Mammary epithelial cell (primary cell): ENCODE data around the gene ZMYM2.

ENCODE experiments used
- CTCF ChIP-seq, 2 donors: IDR thresholded peaks in 1 of 2; conservative IDR thresholded peaks in 1 of 2; 2 replicates each; pipeline ENCODE4 v1.5.1; 2011 to 2012; ENCODE audit warnings: inconsistent platforms in 2 of 2, low read length in 2 of 2, mild to moderate bottlenecking in 2 of 2, control low read depth in 1 of 2, low read depth in 1 of 2; ENCODE audit not compliant: insufficient read depth in 1 of 2; ENCODE audit errors: extremely low read depth in 1 of 2
- EZH2 ChIP-seq: IDR thresholded peaks from 2 replicates; pipeline ENCODE4 v1.6.1; 2012; ENCODE audit warnings: low read length, inconsistent platforms, borderline replicate concordance

GRCh38 chr13:20109037-20109436 lies 150.5 kb downstream of the ZMYM2 start:
- TF ChIP-seq CTCF (conservative IDR thresholded peaks at IDR 0.05 in 1 of 2, IDR thresholded peaks at IDR 0.05 in 1 of 2; ENCODE audit: extremely low read depth in 1 of 2, insufficient read depth in 1 of 2, low read depth in 1 of 2, low read length in 2 of 2), result no peak
- no peak for TF ChIP-seq EZH2
